ACHN (cell line): ENCODE results near the gene ENAH.

Source experiments
- DNase-seq: peaks from one replicate; pipeline ENCODE4 v3.0.0-alpha.2; 2015
- in situ Hi-C: cut with HindIII; loops from 2 replicates; pipeline ENCODE4 v1.10.0; 2017; ENCODE audit warnings: low sequenced_read_pairs, low pct_ligation_motif_present, low pct_unique_long_range_greater_than_20kb

Gene ENAH

GRCh38 chr1:225462429-225462713 lies 190.6 kb downstream of the ENAH start:
- in situ Hi-C loops: no loop called here
- no peak for DNase-seq

GRCh38 chr1:225461533-225462428 lies 191.1 kb downstream of the ENAH start:
- no peak for DNase-seq
- in situ Hi-C loops: no loop called here

- in situ Hi-C loops: no loop called here
- DNase-seq: peak; percentile 30
These were observed 192.0 kb downstream of the ENAH start for GRCh38 chr1:225460737-225461532.

- no peak for DNase-seq
- in situ Hi-C loops: no loop called here
These were observed 192.7 kb downstream of the ENAH start for GRCh38 chr1:225460021-225460736.

GRCh38 chr1:225458222-225458631 lies 194.7 kb downstream of the ENAH start:
- in situ Hi-C loops: no loop called here
- no peak for DNase-seq

GRCh38 chr1:225454733-225455132 lies 198.2 kb downstream of the ENAH start:
- in situ Hi-C loops: no loop called here
- DNase-seq: peak; percentile 97

GRCh38 chr1:225453797-225454648 lies 198.9 kb downstream of the ENAH start:
- in situ Hi-C loops: no loop called here
- peak; percentile 41 for DNase-seq

- no peak for DNase-seq
- in situ Hi-C loops: no loop called here
These were observed 200.9 kb downstream of the ENAH start for GRCh38 chr1:225451840-225452515.

GRCh38 chr1:225451340-225451739 lies 201.6 kb downstream of the ENAH start:
- in situ Hi-C loops: no loop called here

GRCh38 chr1:225450491-225451191 lies 202.3 kb downstream of the ENAH start:
- no peak for DNase-seq
- in situ Hi-C loops: no loop called here

More at GRCh38 chr1:225451340-225451739, 201.6 kb downstream of the ENAH start:
- no peak for DNase-seq

GRCh38 chr1:225449774-225450173 lies 203.1 kb downstream of the ENAH start:
- no peak for DNase-seq
- in situ Hi-C loops: no loop called here

- in situ Hi-C loops: no loop called here
These were observed 203.7 kb downstream of the ENAH start for GRCh38 chr1:225449261-225449660.

GRCh38 chr1:225448146-225448805 lies 204.6 kb downstream of the ENAH start:
- DNase-seq: no peak
- in situ Hi-C loops: no loop called here

More at GRCh38 chr1:225449261-225449660, 203.7 kb downstream of the ENAH start:
- DNase-seq: peak; percentile 97

GRCh38 chr1:225447650-225448089 lies 205.3 kb downstream of the ENAH start:
- DNase-seq: no peak
- in situ Hi-C loops: no loop called here

- in situ Hi-C loops: no loop called here
- DNase-seq: no peak
These were observed 205.8 kb downstream of the ENAH start for GRCh38 chr1:225446981-225447615.

GRCh38 chr1:225446595-225446960 lies 206.3 kb downstream of the ENAH start:
- DNase-seq: no peak

More at GRCh38 chr1:225446595-225446960, 206.3 kb downstream of the ENAH start:
- in situ Hi-C loops: no loop called here
